GM18951 (cell line): Measurements from ENCODE around the gene PAQR9.

Experiments used
- POLR2A ChIP-seq: IDR thresholded peaks from 4 replicates; pipeline ENCODE4 v1.6.1; 2011; ENCODE audit warnings: mild to moderate bottlenecking; ENCODE audit not compliant: insufficient read length, insufficient read depth; ENCODE audit errors: extremely low read depth
- in situ Hi-C: fragments of 300-500 bp; cut with MboI; formaldehyde crosslinking; loops from one replicate; pipeline ENCODE4 v1.12.0; 2022; ENCODE audit warnings: low sequenced_read_pairs, mixed read lengths, inconsistent platforms; ENCODE audit not compliant: unreplicated experiment

The PAQR9 gene

DNA sequence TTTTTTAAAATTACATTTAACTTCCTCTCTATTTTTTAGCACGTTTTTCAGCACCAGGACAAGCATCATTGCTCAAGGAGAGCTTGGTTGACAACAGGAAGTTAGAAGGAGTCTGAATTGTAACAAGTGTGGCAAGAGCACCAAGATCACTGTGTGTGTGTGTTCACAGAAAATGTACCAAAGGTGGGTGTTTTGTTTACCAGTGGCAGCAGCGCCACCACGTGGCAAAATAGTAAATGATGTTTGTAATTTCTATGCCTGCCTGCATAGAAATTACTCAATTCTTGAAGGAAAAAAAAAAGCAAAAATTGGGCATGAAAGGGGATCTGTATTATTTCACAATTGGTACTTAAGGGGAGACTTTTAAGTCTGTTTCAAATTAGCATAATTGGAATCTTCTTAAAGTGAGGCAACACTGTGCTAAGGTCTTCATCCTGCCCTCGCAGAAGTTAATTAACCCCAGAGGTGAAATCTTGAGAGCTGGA lies 30.5 kb upstream of the PAQR9 start:
- TF ChIP-seq POLR2A = no peak
- in situ Hi-C loops = loop anchor here (10.0 to 25.0 kb wide), 2 partner anchors 169 to 407 kb away; partner anchors contain the start of genes ATR and PLS1

DNA sequence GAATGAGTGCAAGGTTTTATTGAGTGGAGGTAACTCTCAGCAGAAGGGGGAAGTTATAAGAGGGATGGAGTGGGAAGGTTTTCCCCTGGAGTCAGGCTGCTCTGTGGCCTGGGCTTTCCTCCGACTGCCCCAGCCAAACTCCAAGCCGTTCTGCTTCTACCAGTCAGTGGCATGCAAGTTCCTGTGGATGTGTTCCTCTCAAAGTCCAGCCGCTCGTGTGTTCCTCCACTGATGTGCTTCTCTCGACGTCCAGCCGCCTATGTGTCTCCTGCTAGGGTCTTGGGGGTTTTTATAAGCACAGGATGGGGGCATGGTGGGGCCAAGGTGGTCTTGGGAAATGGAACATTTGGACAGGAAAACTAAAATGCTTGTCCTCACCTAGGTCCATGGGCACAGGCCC lies 28.8 kb upstream of the PAQR9 start:
- in situ Hi-C loops = loop anchor here (10.0 to 25.0 kb wide), 2 partner anchors 168 to 405 kb away; partner anchors contain the start of genes ATR and PLS1
- TF ChIP-seq POLR2A = no peak

DNA sequence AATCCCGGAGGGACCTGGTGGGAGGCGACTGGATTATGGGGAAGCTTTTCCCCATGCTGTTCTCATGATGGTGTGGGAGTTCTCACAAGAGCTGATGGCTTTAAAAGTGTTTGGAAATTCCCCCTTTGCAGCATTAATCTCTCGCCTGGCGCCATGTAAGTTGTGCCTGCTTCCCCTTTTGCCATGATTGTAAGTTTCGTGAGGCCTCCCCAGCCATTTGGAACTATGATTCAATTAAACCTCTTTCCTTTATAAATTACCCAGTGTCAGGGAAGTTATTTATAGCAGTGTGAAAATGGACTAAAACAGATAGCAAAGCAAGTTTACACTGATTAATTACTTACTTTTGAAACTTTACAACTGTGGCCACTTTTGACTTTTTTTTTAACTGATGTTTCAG lies 27.2 kb upstream of the PAQR9 start:
- in situ Hi-C loops = loop anchor here (10.0 to 25.0 kb wide), 2 partner anchors 166 to 403 kb away; partner anchors contain the start of genes ATR and PLS1
- TF ChIP-seq POLR2A = no peak

DNA sequence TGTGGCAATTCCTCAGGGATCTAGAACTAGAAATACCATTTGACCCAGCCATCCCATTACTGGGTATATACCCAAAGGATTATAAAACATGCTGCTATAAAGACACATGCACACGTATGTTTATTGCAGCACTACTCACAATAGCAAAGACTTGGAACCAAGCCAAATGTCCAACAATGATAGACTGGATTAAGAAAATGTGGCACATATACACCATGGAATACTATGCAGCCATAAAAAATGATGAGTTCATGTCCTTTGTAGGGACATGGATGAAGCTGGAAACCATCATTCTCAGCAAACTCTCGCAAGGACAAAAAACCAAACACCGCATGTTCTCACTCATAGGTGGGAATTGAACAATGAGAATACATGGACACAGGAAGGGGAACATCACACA lies 25.4 kb upstream of the PAQR9 start:
- in situ Hi-C loops = loop anchor here (25.0 kb wide), 1 partner anchor 402 kb away; the partner anchor contains the start of genes ATR and PLS1

DNA sequence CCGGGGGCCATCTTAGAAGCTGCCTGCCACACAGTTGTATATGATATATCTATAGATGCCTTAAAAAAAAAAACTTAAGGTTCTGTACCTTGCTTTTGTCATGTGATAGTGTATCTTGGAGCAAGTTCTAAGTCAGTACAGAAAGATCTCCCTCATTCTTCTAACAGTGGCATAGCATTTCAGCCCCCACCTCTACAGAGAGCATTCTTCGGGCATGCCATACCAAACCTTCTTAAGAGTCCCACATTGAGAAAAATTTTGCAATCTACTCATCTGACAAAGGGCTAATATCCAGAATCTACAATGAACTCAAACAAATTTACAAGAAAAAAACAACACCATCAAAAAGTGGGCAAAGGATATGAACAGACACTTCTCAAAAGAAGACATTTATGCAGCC lies 24.7 kb upstream of the PAQR9 start:
- in situ Hi-C loops = loop anchor here (25.0 kb wide), 1 partner anchor 401 kb away; the partner anchor contains the start of genes ATR and PLS1

DNA sequence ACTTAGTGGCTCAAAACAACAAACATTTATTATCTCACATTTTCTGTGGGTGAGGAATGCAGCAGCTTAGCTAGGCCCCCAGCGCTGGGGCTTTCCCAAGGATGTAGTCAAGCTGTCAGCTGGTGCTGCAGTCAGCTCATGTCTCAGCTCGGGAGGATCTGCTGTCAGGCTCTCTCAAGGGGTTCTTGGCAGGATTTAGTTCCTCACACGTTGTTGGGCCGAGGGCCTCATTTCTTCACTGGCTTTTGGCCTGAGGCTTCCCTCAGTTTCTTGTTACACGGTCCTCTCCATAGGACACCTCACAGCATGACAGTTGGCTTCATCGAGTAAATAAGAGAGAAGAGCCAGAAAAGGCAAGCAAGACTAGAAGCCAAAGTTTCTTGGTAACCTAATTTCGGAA lies 24.2 kb upstream of the PAQR9 start:
- in situ Hi-C loops = loop anchor here (25.0 kb wide), 1 partner anchor 400 kb away; the partner anchor contains the start of genes ATR and PLS1
- TF ChIP-seq POLR2A = no peak

DNA sequence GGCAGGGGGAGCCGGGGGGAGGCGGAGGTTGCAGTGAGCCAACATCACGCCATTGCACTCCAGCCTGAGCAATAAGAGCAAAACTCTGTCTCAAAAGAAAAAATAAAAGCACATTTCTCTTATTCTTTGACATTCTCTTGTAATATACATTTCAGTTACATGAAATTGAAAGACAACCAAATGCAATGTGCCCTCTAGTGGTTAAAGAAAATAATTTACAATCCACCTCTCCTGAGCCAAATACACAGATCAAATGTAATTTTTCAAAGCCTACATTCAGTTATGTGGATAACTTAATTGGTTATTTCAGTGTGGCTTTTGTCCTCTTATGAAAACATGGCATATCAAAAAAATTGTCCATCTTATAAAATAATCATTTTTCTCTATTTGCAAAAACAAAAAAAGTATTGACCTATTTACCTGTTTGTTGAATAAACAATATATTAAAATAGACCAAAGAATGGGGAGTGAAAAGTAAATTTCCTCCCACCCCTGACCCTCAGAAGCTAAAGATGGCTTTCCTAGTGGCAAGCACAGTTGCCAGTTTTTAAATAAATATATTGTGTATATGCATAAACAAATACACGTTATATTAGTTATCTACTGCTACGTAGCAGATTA lies 23.7 kb upstream of the PAQR9 start:
- in situ Hi-C loops = loop anchor here (25.0 kb wide), 1 partner anchor 400 kb away; the partner anchor contains the start of genes ATR and PLS1
- TF ChIP-seq POLR2A = no peak

DNA sequence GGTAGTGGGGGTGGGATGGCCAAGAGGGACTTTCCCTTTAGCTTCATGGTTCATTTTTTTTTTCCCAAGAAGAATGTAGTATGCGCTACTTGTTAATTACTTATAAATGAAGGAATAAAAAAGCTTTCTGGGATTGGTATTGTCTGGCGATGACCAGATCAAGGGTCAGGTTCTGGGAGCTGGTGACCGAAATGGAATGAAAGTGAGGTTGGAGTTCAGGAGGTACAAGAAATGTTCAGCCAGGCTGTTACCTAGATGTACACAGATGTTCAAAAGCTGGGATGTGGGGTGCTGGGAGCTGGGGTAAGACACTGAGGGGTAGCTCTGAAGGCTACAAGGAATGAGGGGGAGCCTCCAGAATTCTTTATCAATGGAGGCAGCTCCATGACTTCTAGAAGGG lies 20.8 kb upstream of the PAQR9 start:
- TF ChIP-seq POLR2A = no peak
- in situ Hi-C loops = loop anchor here (25.0 kb wide), 1 partner anchor 397 kb away; the partner anchor contains the start of genes ATR and PLS1

DNA sequence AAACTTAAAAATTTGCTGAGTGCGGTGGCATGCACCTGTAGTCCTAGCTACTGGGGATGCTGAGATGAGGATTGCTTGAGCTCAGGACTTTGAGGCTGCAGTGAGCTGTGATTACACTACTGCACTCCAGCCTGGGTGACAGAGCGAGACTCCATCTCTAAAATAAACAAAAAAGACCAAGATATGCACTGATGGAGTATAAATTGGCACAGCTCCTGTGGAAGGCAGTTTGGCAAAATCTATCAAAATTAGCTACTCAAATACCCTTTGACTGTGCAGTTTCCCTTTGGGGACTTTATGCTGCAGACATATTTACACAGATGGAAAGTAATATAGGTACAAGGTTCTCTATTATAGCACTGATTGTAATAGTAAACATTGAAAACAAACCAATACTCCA lies 19.8 kb upstream of the PAQR9 start:
- in situ Hi-C loops = loop anchor here (25.0 kb wide), 1 partner anchor 396 kb away; the partner anchor contains the start of genes ATR and PLS1
- TF ChIP-seq POLR2A = no peak

DNA sequence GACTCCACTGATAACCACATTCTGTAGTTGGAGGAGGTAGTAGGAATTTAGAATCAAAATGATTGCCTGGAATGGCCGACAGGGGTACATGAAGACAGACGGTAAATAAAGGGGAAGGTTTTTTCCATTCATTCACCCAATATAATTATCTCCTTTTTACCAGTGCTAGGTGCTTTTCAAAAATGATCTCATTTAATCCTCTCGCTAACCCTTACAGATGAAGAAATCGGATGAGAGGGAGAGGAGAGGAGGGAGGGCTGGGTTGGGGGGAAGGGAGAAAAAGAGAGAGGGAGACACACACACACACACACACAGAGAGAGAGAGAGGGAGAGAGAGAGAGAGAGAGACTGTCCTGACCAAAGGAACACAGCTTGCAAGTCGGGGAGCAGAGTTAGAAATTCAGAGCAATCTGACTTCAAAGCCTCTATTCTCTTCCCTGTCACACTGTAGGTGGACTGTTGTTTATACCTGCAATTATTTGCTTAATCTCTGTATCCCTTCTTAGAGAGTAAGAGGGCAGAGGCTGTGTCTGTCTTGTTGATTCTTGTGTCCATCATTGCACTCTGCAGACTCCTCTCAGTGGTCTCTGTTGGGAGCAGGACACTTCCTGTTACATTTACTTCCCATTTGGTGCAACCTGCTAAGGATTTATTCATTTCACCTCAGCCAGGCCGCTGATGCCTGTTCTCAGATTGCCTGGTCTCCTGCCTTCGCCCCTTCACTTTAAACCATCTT lies 18.7 kb upstream of the PAQR9 start:
- in situ Hi-C loops = loop anchor here (25.0 kb wide), 1 partner anchor 395 kb away; the partner anchor contains the start of genes ATR and PLS1
- no peak for TF ChIP-seq POLR2A

DNA sequence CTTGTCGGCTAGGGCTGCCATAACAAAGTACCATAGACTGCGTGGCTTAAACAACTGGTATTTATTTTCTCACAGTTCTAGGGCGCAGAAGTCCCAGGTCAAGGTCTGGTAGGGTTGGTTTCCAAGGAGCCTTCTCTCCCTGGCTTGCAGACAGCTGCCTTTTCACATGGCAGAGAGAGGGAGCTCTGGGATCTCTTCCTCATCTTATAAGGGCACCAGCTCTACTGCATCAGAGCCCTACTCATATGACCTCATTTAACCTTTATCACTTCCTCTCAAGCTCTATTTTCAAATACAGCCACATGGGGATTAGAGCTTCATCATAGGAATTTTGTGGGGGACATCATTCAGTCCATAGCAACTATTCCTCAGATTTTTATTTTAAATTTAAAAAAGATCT lies 17.6 kb upstream of the PAQR9 start:
- in situ Hi-C loops = loop anchor here (25.0 kb wide), 1 partner anchor 394 kb away; the partner anchor contains the start of genes ATR and PLS1

DNA sequence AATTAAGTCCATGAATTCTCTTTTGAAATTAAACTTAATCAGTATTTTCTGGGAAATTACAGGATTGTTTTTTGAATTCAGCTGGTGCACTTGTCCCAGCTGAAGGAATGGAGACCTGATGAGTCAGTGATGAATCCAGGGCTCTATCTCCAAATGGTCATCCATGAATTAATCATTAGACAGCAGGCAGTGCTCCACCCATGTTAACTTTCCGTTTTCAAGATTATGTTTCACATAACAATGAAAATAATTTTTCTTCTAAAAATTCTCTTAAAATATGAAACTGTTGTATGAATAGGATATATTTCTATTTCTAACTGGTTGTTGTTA lies 13.9 kb upstream of the PAQR9 start:
- no peak for TF ChIP-seq POLR2A
- in situ Hi-C loops = loop anchor here (25.0 kb wide), 1 partner anchor 390 kb away; the partner anchor contains the start of genes ATR and PLS1

More for the DNA sequence above, 17.6 kb upstream of the PAQR9 start:
- no peak for TF ChIP-seq POLR2A

DNA sequence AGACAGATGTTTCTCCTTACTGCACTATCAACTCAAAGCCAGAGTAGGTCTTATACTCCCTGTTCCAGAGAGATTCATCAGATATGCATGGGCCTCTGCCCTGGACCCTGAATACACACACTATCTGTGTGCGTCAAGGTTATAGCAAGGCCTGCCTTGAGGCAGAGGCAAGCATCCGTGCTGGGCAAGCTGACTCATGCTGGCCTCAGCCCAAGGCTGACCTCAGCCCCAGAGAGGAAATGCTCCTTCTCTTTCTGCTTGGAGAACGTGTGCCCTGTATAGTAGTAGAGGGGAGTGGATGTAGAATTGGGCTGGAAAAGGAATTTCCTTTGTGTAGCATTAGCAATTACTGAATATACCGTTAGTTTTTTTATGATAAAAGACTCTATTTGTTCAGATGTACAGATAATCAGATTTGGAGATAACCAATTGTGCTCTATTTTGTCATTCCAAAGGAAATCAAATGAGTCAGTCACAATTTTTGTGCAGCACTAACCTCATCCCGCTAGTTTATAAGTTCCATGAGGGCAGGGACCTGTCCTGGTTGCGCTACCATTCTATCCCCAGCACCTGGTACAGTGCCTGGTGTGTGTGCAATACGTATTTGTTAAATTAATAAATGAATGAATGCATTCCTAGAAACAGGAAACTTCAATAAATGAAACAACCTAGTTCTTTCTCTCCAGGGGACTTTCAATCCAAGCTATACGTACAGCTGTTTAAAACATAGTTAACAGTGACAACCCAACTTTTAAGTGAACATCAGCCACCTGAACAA lies 13.3 kb upstream of the PAQR9 start:
- TF ChIP-seq POLR2A = no peak
- in situ Hi-C loops = loop anchor here (25.0 kb wide), 1 partner anchor 390 kb away; the partner anchor contains the start of genes ATR and PLS1
